Eye (tissue), 1 donor: ENCODE results near the gene CBX6.
A peak's percentile ranks its signal among the peaks of the same experiment; 100 is the strongest.

Experiments
- DNase-seq: peaks from one replicate; pipeline ENCODE4 v3.0.0-alpha.2; 2015

CBX6 gene

DNA sequence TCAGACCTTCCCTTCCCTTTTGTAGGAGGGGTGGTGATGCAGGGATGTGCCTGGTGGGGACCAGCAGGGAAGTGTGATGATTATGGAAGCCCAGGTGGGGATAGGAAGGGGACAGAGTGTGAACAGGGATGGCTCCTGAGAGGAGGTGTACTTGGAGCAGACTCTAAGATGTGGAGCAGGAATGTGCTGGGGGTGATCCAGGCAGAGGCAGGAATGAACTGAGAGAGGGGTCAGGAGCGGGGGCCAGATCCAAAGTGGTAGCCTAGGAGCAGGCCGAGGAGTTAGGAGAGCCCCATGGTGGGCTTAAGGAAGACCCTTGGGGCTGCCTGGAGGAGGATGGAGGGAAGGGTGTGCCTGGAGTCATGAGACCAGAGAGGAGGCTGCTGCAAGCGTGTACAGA is 31.9 kb downstream of the CBX6 start:
- DNase-seq: no peak

DNA sequence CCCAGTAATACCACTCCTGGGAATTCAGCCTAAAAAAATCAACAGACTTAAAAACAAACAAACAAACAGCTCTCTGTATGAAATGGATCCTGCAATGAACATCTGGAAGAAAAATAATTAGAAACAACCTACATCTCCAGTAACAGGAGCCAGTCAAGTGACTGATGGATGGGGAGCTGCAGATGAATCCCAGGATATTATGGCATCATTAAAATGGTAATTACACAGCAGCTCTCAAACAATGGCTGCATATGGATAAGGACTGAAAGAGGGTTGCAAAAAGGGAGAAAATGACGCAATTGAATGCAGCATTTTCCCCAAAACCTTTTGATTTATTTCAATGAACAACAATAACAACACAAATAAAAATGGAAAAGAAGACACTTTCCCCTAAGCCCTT is 32.3 kb downstream of the CBX6 start:
- no peak for DNase-seq

DNA sequence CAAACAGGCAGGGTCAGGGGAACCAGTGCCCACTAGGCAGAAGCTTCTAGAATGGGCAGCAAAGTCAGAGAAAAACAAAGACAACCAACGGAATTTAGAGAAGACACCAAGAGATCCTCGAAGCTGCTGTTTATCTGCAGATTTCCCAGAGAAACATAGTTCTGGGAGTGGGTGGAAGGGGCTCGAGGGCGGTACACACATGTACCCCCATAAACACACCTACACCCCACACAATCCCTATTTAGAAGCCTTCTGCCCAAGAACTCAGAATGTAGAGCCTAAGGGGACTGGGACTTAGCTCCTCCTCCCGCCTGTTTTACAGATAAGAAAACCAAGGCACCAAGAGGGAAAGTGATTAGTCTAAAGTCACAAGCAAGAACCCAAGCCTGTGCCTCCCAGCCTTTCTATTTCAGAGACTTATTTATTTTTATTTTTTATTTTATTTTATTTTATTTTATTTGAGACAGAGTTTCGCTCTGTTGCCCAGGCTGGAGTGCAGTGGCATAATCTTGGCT is 34.5 kb downstream of the CBX6 start:
- DNase-seq: no peak

GRCh38 chr22:38835888-38836301 is 36.1 kb downstream of the CBX6 start:
- DNase-seq: no peak

DNA sequence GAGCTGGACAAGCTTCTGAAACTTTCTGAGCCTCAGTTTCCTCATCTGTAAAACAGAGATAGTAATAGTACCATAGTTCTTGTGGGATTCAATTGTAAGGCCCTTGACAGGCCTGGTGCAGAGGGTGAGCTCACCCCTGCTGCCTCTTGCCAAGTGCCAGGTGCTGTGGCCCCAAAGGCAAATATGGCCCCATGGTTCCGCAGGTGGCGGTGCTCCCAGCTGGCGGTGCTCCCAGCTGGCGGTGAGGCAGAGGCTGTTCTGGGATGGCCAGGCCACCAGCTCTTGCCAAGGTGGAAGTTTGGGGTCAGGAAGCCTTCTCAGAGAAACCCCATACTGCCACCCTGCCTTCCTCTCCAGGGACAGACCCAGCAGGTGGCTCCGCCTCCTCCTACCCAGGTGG is 37.0 kb downstream of the CBX6 start:
- DNase-seq: no peak

DNA sequence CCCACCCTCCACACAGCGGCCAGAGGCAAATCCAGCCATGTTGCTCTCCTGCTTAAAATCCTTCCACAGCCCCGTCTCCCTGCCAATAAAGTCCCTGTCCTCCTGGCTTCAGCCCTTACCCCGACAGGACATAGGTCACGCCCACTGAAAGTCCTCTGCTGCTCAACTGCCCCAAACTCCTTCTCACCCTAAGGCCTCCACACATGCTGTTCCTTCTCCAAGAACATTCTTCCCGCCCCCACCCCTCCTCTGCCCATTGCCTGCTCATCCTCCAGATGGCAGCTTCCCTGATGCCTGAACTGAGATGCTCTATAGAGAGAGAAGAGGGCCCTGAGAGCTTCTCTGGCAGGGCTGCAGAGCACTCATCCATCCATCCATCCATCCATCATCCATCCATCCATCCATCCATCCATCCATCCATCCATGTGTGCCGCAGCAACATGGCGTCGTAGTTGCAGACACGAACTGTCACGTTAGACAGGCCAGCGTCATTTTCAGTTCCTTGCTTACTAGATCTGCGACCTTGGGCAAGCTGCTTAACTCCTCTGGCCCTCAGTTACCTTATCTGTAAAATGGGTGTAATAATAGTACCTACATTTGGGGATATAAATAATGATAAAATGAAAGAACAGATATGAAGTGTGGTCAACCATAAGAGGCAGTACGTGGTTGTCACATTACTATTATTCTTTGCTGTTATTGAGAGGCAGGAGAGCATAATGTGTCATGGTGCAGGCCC is 37.6 kb downstream of the CBX6 start:
- DNase-seq: no peak

DNA sequence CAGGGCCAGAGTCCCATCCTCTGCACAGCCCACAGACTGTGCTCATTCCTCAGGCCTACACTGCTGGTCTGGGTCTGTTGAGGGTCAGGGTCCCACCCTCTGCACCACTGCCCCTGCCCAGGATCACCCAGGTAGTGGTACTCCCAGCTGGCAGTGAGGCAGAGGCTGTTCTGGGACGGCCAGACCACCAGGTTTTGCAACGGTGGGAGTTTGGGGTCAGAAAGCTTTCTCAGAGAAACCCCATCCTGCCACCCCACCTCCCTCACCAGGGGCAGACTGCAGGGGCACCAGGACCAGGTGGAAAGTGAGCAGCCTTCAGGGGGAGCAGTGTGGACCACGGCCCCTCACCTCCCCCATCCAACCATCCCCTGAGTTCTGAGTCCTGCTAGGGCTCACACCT is 39.0 kb downstream of the CBX6 start:
- DNase-seq: no peak

DNA sequence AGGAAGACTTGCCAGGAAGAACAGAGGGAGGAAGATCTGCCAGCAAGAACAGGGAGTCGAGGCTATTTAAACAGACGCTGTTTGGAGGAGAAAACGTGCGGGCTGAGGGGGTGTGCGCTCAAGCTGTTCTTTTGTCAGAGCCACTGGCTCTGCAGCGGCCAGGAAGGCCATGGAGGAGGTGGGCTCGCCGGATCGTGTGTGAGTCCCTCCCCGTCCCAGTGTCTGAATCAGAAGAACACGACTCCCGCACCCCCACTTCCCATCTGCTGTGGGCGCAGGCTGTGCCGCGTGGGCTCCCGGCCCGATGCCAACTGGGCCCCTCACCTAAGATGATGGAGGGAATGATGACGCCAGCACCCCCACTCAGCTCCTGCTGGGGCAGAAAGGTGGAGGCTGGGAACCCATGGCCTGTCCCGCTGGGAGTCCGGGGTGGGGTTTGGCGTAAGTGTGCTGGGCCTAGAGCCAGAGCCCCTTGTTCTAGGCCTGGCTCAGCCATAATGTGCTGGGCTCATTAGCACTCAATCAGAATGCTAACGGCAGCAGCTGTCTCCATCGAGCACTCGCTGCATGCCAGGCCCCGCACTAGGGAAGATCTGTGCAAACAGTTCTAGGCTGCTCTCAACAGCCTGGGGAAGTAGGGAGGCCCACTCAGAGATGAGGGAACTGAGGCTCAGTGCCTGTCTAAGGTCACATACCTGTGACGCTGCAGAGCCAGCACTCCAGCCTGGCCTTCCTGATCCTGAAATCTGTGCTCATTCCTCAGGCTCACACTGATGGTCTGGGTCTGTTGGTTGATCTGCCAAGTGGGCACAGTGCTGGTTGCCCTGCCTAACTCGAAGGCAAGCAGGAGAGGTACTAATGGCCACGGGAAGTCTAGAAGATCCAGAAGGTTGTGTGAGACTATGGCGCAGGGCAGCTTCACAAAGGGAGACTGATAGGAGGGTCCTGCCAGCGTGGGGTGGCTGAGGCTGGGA is 39.7 kb downstream of the CBX6 start:
- DNase-seq: peak; percentile 17

DNA sequence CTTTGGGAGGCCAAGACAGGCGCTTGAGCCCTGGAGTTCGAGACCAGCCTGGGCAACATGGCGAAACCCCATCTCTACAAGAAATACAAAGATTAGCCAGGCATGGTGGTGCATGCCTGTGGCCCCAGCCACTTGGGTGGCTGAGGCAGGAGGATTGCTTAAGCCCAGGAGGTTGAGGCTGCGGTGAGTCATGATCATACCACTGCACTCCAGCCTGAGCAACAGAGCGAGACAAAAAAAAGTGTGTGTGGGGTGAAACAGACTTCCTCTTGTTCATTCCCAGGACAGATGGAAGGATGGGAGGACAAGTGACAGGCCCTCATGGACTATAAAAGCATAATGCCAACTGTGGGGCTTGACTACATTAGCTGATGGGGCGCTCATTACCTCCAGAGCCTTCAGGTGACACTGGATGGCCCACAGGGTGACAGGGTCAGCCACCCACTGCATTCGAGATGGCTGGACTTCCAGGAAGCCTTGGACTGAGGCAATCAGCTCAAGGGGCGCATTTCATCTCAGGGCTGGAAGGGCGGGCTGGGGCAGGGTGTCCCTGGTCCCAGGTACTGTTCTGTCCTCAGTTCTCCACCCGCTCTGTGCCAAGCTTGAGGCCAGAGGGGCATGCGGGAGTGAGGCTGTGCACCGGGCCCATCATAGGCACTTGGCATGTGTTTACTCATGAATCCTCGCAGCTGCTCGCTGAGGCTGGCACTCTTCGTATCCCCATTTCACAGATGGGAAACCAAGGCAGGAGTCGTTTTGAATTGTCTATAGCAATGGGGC is 40.7 kb downstream of the CBX6 start:
- no peak for DNase-seq

DNA sequence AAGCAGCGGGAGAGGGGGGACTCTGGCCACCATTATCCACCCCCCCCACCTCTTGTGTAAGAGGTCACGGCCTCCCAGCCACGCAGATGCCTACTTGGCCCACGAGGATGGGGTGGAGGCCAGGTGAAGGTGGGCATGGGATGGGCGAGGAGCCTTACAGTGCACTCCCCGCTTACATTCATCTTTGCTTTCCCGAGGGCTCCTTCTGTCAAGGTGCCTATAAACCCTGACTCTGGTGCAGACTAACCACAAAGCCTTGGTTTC is 41.2 kb downstream of the CBX6 start:
- DNase-seq: no peak

DNA sequence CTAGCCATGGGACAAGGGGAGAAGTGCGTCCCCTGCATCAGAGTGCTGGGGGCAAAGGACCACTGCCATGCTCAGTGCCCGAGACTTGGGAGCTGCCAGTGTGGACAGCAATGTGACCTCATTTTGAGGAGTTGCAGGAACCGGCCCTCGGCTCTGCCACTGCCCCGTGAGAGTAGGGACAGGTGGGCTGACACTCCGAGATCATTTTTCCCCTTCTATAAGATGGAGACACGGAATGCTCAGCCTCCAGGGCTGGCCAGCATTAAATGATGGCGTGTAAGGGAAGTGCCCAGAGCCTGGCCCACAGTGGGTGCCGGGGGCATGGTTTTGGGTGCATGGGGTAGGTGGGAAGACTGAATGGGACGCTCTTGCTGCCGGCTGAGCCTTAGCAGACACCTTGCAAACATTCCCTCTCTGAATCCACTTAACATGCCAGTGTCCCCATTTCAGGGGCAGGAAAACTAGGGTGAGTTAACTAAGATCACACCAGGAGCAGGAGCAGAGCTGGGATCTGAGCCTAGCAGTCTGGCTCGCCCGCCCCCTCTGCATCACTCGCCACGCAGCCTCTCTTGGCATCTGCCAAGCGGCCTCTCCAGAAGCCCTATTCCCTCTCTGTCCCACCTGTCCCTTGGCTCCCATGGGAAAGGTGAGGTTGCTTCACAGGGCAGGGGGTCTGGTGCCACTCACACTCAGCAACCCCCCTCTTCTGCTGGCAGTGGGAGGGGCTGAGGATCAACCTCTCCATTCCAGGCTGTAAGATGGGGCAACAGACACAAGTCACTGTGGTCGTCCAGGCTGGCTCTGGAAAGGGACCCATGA is 41.8 kb downstream of the CBX6 start:
- no peak for DNase-seq

- no peak for DNase-seq
Observed at GRCh38 chr22:38829485-38829884, 42.5 kb downstream of the CBX6 start.

DNA sequence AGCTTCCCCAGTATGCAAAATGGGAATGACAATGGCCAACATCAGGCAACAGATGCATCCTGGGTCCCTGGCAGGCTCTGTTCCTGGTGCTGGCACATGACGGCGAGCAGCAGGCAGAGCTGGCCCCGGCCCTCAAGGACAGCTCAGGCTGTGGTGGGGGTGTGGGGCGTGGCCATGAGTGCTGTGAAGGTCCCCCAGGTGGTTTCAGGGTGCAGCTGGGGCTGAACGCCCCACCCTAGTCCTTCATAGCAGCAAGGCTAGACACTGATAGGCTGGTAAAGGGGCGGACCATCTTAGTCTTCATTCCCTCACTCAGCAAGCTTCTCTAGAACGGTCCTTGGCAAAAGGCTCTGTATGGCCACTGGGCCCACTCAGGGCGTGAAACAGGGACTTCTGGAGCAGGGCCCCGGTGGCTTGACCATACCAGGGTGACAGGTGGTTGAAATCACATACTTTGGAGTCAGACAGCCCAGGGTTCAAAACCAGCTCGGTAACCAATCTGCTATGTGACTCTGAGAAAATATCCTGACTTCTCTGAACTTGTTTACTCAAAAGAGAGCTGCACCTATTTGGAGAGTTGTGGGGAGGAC is 43.3 kb downstream of the CBX6 start:
- no peak for DNase-seq

GRCh38 chr22:38828191-38828590 is 43.8 kb downstream of the CBX6 start:
- DNase-seq: no peak

- DNase-seq: no peak
Observed at GRCh38 chr22:38827510-38827909, 44.5 kb downstream of the CBX6 start.

DNA sequence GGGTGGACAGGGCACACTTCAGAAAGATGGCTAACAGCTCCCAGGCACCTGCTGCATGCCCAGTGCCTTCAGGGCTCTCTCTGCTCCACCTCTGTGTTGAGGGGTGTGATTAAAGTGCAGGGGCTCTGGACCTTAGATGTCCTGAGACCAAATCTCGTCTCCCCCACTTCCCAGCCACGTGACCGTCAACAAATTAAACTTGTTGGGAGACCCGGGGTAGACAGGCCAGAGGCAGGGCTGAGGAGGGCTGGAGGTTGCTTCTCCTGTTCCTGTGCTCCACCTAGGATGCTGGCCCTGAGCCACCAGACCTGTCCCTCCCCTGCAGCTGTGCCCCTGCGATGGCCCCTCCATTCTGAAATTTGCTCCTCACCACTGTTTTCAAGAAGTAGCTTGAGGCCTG is 45.2 kb downstream of the CBX6 start:
- no peak for DNase-seq

GRCh38 chr22:38826386-38826785 is 45.6 kb downstream of the CBX6 start:
- no peak for DNase-seq

DNA sequence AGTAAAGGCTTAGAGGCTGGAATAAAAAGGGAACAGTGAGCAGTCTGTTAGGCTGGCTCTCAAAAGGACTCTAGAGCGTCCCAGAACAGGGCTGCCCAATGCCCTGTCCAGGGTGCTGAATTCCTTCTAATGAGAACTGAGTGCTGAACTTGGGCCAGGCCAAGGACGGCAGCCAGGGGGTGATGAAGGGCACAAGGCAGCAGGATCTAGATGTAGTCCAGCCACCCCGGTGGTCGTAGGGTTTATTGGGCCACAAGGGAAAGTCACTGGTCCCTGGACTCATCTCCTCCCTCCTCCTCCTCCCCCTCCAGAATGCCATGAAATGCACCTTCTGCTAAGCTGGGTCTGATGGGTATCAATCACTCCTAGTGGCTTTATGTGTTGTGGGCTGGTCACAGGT is 47.4 kb downstream of the CBX6 start:
- DNase-seq: peak; percentile 93

GRCh38 chr22:38823637-38824036 is 48.4 kb downstream of the CBX6 start:
- no peak for DNase-seq

DNA sequence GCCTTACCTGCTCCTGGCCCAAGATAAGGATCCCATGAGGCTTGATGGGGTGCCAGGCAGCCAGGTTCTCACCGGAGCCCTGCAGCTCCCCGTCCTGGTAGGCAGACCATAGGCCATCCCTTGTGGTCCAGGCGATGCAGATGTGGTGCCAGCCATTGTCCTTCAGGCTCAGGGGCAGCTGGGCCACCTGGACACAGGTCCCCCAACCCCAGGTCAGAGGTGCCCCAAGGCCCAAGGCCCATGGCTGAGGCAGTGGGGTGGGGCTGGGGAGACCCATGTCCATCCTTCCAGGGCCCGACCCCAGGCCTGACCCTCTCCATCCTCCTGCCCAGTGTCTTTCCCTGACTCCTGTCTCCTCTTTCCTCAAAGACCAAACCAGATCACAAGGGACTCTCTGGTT is 48.9 kb downstream of the CBX6 start:
- no peak for DNase-seq

GRCh38 chr22:38820020-38820419 is 52.0 kb downstream of the CBX6 start:
- peak; percentile 20 for DNase-seq

- no peak for DNase-seq
Observed at GRCh38 chr22:38819387-38819940, 52.6 kb downstream of the CBX6 start.
